Esophagus muscularis mucosa (tissue), 4 donors: ENCODE data around the gene REEP6. TPM values are rescaled to one million over a fixed set of nuclear protein-coding genes. Genes with fewer than 3 reads are reported as not detected.

Experiments
- DNase-seq: peaks from one replicate; pipeline ENCODE4 v3.0.0-alpha.2; 2017; ENCODE audit errors: extremely low spot score
- H3K27ac ChIP-seq, 4 donors: fragments of 200-600 bp; sonication (generic); replicated peaks in 1 of 4; 1 replicate in 3 of 4; 2 replicates in 1 of 4; pipeline ENCODE4 v1.5.1; 2016 to 2019; ENCODE audit warnings: mild to moderate bottlenecking in 1 of 4
- H3K27me3 ChIP-seq, 4 donors: fragments of 200-600 bp; sonication (generic); one replicate each; pipeline versions ENCODE4 v1.5.1 to v1.6.0; 2016 to 2019
- H3K36me3 ChIP-seq, 4 donors: fragments of 200-600 bp; sonication (generic); one replicate each; pipeline ENCODE4 v1.5.1; 2016 to 2019
- H3K4me1 ChIP-seq, 4 donors: fragments of 200-600 bp; sonication (generic); one replicate each; pipeline ENCODE4 v1.5.1; 2016 to 2019
- H3K4me3 ChIP-seq, 4 donors: fragments of 200-600 bp; sonication (generic); 1 replicate in 2 of 4; 2 replicates in 2 of 4; pipeline ENCODE4 v1.5.1; 2016 to 2019; ENCODE audit warnings: mild to moderate bottlenecking in 4 of 4, moderate library complexity in 1 of 4
- H3K9me3 ChIP-seq, 4 donors: fragments of 200-600 bp; sonication (generic); 1 replicate in 3 of 4; 2 replicates in 1 of 4; pipeline ENCODE4 v1.5.1; 2016 to 2019
- EP300 ChIP-seq: sonication (generic); formaldehyde crosslinking; IDR thresholded peaks from one replicate; pipeline ENCODE4 v1.6.1; 2017; ENCODE audit warnings: antibody characterized with exemption
- POLR2A ChIP-seq: fragments of 450-650 bp; IDR thresholded peaks from one replicate; pipeline ENCODE4 v1.6.1; 2017; ENCODE audit warnings: antibody characterized with exemption, moderate library complexity, mild to moderate bottlenecking, low read depth
- POLR2AphosphoS5 ChIP-seq, 2 donors: sonication (generic); formaldehyde crosslinking; IDR thresholded peaks; one replicate each; pipeline ENCODE4 v1.6.1; 2017; ENCODE audit warnings: antibody characterized with exemption in 2 of 2
- WGBS: methylation state at CpG from one replicate; pipeline ENCODE4 v1.1.5; 2018; 5-methylcytosine and 5-hydroxymethylcytosine counted together
- intact Hi-C: fragments of 100-400 bp; cut with DNase I; formaldehyde crosslinking; loops from one replicate; pipeline ENCODE4 v1.15.1; 2023
- total RNA-seq, 4 donors: library from RNA; depleted of rRNA; stranded (reverse); fragments of >200 nt; gene quantifications; one replicate each; pipeline versions ENCODE4 v1.1.0 to v1.2.1, GENCODE V29; 2016
- TF ChIP-seq, protein P1 (sequence below), 3 experiments: fragments of 200-600 bp in 2 of 3; fragments of 450-650 bp in 1 of 3; sonication (generic) in 2 of 3; IDR thresholded peaks; one replicate each; pipeline ENCODE4 v1.5.1; 2017 to 2019; ENCODE audit warnings: antibody characterized with exemption in 3 of 3, mild to moderate bottlenecking in 2 of 3, moderate library complexity in 1 of 3

REEP6 gene
- 1 to 10 TPM in 1 of 4 donors, under 1 TPM in 2, not detected in 1; 0.23 to 2.3 (median 0.99) TPM for total RNA-seq

- 7% methylated on average over 13 of the region's 73 CpGs for WGBS
- Histone ChIP-seq H3K4me1 (peaks cover 17 to 21% (median 19%) of the 10 kb centered on the region in 4 donors), H3K27me3 (peaks cover 0 to 28% (median 0%) of the 10 kb centered on the region in 4 donors), H3K27ac (peak within 1 kb of the TSS; percentile 76 to 85 (median 82)), H3K4me3 (peak within 1 kb of the TSS; percentile 56 to 75 (median 60)), H3K9me3 (no peaks in the 10 kb centered on the region), H3K36me3 (no peaks in the 10 kb centered on the region)
- no peak for TF ChIP-seq POLR2A
- TF ChIP-seq, protein P1, sequence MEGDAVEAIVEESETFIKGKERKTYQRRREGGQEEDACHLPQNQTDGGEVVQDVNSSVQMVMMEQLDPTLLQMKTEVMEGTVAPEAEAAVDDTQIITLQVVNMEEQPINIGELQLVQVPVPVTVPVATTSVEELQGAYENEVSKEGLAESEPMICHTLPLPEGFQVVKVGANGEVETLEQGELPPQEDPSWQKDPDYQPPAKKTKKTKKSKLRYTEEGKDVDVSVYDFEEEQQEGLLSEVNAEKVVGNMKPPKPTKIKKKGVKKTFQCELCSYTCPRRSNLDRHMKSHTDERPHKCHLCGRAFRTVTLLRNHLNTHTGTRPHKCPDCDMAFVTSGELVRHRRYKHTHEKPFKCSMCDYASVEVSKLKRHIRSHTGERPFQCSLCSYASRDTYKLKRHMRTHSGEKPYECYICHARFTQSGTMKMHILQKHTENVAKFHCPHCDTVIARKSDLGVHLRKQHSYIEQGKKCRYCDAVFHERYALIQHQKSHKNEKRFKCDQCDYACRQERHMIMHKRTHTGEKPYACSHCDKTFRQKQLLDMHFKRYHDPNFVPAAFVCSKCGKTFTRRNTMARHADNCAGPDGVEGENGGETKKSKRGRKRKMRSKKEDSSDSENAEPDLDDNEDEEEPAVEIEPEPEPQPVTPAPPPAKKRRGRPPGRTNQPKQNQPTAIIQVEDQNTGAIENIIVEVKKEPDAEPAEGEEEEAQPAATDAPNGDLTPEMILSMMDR (IDR thresholded peaks at IDR 0.05): no peak
- TF ChIP-seq POLR2AphosphoS5 (IDR thresholded peaks at IDR 0.05): peak in 1 of 2 donors; percentile 23
- no peak for TF ChIP-seq EP300
- no peak for DNase-seq
- intact Hi-C loops: no loop called here
Observed at GRCh38 chr19:1491114-1491848, at the start of gene REEP6. Gene REEP6, plus strand, starts transcription at chr19:1491181. Its CDS starts 89 bp downstream, at chr19:1491270.

DNA sequence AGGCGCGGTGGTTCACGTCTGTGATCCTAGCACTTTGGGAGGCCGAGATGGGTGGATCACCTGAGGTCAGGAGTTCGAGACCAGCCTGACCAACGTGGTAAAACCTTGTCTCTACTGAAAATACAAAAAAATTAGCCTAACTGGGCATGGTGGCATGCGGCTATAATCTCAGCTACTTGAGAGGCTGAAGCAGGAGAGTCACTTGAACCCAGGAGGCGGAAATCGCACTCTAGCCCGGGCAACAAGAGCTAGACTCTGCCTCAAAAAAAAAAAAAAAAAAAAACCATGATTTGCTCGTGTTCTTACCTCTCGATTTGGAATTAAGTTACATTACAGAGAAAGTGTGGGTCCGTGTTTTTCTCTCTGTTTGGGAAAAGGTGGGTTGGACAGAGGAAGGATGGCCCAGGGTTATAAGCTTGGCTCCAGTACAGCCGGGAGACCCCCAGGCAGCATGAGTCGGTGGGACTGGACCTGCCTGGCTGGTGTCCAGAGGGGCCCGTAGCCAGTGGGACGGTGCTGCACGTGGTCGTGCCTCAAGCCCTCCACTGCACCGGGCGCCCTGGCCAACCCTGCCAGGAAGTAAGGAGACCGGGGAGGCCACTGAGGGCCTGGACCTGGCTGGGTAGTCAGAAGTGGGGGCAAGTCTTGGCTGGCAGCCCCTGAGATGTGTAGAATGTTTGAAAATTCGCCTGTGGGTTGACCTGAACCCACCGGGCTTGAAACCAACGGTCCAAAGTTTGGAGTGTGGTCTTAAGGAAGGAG lies 49.1 kb upstream of the REEP6 start:
- Histone ChIP-seq H3K36me3 (peaks cover 27 to 38% (median 36%) of the 10 kb centered on the region in 4 donors), H3K27ac (no peak overlapping the region), H3K27me3 (peaks cover 6 to 18% (median 17%) of the 10 kb centered on the region in 4 donors), H3K9me3 (no peaks in the 10 kb centered on the region), H3K4me3 (no peak overlapping the region), H3K4me1 (peaks cover 37 to 56% (median 51%) of the 10 kb centered on the region in 4 donors)
- WGBS: 78% methylated on average over 21 of the region's 25 CpGs
- TF ChIP-seq POLR2AphosphoS5 (IDR thresholded peaks at IDR 0.05): no peak
- TF ChIP-seq POLR2A: no peak
- no peak for TF ChIP-seq EP300
- TF ChIP-seq, protein P1 (IDR thresholded peaks at IDR 0.05): no peak
- intact Hi-C loops: loop anchor here (10.0 kb wide), 1 partner anchor 73 kb away; the partner anchor contains the start of gene ADAMTSL5
- no peak for DNase-seq

DNA sequence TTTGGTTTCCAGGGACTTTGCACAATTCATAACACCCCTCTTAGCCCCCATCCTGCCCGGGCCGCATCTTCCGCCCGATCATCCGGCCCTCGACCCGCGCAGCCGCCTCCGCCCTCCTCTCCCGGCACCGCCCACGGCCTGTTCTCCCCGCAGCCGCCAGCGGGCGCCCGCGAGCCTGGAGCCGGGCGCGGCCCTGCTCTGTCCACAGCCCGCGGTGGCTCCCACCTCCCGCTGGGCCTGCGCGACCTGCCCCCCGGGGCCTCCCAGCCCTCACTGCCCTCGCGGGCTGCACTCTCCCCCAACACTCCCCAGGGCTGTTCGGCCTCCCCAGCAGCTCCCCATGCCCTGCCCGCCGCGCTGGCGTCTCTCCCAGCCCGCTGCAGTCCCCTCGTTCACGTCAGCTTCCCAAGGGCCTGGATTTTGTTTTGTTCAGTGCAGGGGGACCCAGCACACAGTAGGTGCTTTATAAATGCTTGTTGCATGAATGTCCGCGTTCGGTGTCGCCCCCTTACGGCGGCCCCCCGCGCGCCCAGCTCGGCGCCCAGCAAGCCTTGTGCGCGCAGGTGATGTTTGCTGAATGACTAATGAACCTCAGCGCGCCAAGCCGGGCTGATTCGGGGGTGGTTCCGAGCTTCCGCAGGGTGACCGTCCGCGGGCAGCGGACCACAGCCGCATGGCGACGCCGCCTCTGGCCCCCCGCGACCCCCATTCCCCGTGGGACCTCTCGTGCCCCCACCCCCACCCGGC lies 45.6 kb upstream of the REEP6 start:
- intact Hi-C loops: loop anchor here (10.0 kb wide), 1 partner anchor 69 kb away; the partner anchor contains the start of gene ADAMTSL5
- no peaks in the 10 kb centered on the region for H3K9me3 ChIP-seq
- H3K27ac ChIP-seq: no peak overlapping the region
- peak in 1 of 2 donors; percentile 33 for TF ChIP-seq POLR2AphosphoS5 (IDR thresholded peaks at IDR 0.05)
- TF ChIP-seq, protein P1 (IDR thresholded peaks at IDR 0.05): peak; percentile 88 to 99 (median 89)
- TF ChIP-seq POLR2A: no peak
- no peak for TF ChIP-seq EP300
- peaks cover 27 to 46% (median 41%) of the 10 kb centered on the region in 4 donors for H3K4me1 ChIP-seq
- peaks cover 13 to 53% (median 47%) of the 10 kb centered on the region in 4 donors for H3K27me3 ChIP-seq
- H3K4me3 ChIP-seq: peak overlapping the region; percentile 45 to 56 (median 48)
- DNase-seq: no peak
- WGBS: 4% methylated on average over 28 of the region's 70 CpGs
- H3K36me3 ChIP-seq: peaks cover 19 to 26% (median 26%) of the 10 kb centered on the region in 4 donors

- under 1% methylated on average over 17 of the region's 99 CpGs for WGBS
- Histone ChIP-seq H3K9me3 (no peaks in the 10 kb centered on the region), H3K4me3 (peak overlapping the region; percentile 45 to 56 (median 48)), H3K27ac (no peak overlapping the region), H3K27me3 (peaks cover 13 to 60% (median 54%) of the 10 kb centered on the region in 4 donors), H3K36me3 (peaks cover 11 to 19% (median 18%) of the 10 kb centered on the region in 4 donors), H3K4me1 (peaks cover 25 to 38% (median 34%) of the 10 kb centered on the region in 4 donors)
- no peak for TF ChIP-seq POLR2A
- TF ChIP-seq, protein P1 (IDR thresholded peaks at IDR 0.05): no peak
- TF ChIP-seq EP300: no peak
- no peak for TF ChIP-seq POLR2AphosphoS5 (IDR thresholded peaks at IDR 0.05)
- no peak for DNase-seq
- intact Hi-C loops: loop anchor here (10.0 kb wide), 1 partner anchor 69 kb away; the partner anchor contains the start of gene ADAMTSL5
Observed at GRCh38 chr19:1445932-1446712, 44.9 kb upstream of the REEP6 start.
